ENCODE data around the gene OR51B6.
"Not testable (repeated sequence)": the region's sequence is repeated elsewhere in the genome, so short reads cannot be mapped to it uniquely, and the experiment has no call there.

Gene OR51B6, protein sequence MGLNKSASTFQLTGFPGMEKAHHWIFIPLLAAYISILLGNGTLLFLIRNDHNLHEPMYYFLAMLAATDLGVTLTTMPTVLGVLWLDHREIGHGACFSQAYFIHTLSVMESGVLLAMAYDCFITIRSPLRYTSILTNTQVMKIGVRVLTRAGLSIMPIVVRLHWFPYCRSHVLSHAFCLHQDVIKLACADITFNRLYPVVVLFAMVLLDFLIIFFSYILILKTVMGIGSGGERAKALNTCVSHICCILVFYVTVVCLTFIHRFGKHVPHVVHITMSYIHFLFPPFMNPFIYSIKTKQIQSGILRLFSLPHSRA

GRCh38 chr11:5351208-5351607, at the start of gene OR51B6:
TSS of gene OR51B6 (plus strand) at chr11:5351508. CDS start at chr11:5351508, 0 bp downstream.
- Histone ChIP-seq H2AFZ (ENCODE audit: low read length, unreplicated experiment) (no peak within 1 kb of the TSS), H3K36me3 (ENCODE audit: insufficient read depth, low read length) (no peaks in the 10 kb centered on the region), H3K4me3 (ENCODE audit: low read depth, low read length) (no peak within 1 kb of the TSS), H3K4me1 (ENCODE audit: control insufficient read depth, insufficient read depth, low read length, unreplicated experiment) (no peaks in the 10 kb centered on the region), H3K27me3 (ENCODE audit: insufficient read depth, low read length) (no peaks in the 10 kb centered on the region), H3K79me2 (ENCODE audit: control insufficient read depth, insufficient read depth, low read length, unreplicated experiment) (no peaks in the 10 kb centered on the region), H3K27ac (ENCODE audit: low read depth, low read length) (no peak within 1 kb of the TSS)

DNA sequence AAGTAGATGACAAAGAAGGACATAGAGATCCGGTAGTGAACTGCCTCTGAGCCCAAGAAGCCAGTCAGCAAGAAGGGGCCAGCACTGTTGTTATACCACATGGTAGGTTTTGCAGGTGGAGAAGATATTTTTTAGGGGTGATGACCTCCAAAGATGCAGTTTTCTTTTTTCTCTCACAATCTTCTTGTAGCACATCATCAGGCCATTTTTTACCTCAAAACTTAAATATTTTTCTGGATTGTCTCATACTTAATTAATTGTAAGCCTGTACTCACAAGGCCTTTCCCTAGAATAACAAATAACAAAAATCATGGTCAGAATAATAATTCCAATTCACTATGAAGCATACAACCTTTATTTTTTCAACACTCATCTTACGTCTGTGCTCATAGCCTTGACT, 49.5 kb upstream of the OR51B6 start, which contains the start of gene OR51B4:
Gene OR51B4 (minus strand): TSS at position 101 of the 400 bp plus-strand sequence. CDS start 0 bp downstream, at position 101.
- H2AFZ ChIP-seq (ENCODE audit: low read length, unreplicated experiment), result no peak within 1 kb of the TSS
- no peak within 1 kb of the TSS for H3K4me3 ChIP-seq (ENCODE audit: low read depth, low read length)
- no peaks in the 10 kb centered on the region for H3K27me3 ChIP-seq (ENCODE audit: insufficient read depth, low read length)
- no peaks in the 10 kb centered on the region for H3K79me2 ChIP-seq (ENCODE audit: control insufficient read depth, insufficient read depth, low read length, unreplicated experiment)
- peaks cover 5% of the 10 kb centered on the region for H3K4me1 ChIP-seq (ENCODE audit: control insufficient read depth, insufficient read depth, low read length, unreplicated experiment)
- no peaks in the 10 kb centered on the region for H3K36me3 ChIP-seq (ENCODE audit: insufficient read depth, low read length)
- no peak within 1 kb of the TSS for H3K27ac ChIP-seq (ENCODE audit: low read depth, low read length)

- Histone ChIP-seq H3K4me3 (ENCODE audit: low read depth, low read length) (no peak overlapping the region), H3K27me3 (ENCODE audit: insufficient read depth, low read length) (no peaks in the 10 kb centered on the region), H3K36me3 (ENCODE audit: insufficient read depth, low read length) (no peaks in the 10 kb centered on the region), H3K79me2 (ENCODE audit: control insufficient read depth, insufficient read depth, low read length, unreplicated experiment) (no peaks in the 10 kb centered on the region), H2AFZ (ENCODE audit: low read length, unreplicated experiment) (no peak overlapping the region), H3K27ac (ENCODE audit: low read depth, low read length) (no peak overlapping the region), H3K4me1 (ENCODE audit: control insufficient read depth, insufficient read depth, low read length, unreplicated experiment) (no peaks in the 10 kb centered on the region)
Observed at GRCh38 chr11:5303626-5304025, 47.7 kb upstream of the OR51B6 start.

- Histone ChIP-seq H3K27me3 (ENCODE audit: insufficient read depth, low read length) (no peaks in the 10 kb centered on the region), H3K4me3 (ENCODE audit: low read depth, low read length) (no peak overlapping the region), H2AFZ (ENCODE audit: low read length, unreplicated experiment) (no peak overlapping the region), H3K4me1 (ENCODE audit: control insufficient read depth, insufficient read depth, low read length, unreplicated experiment) (no peaks in the 10 kb centered on the region), H3K36me3 (ENCODE audit: insufficient read depth, low read length) (no peaks in the 10 kb centered on the region), H3K27ac (ENCODE audit: low read depth, low read length) (no peak overlapping the region), H3K79me2 (ENCODE audit: control insufficient read depth, insufficient read depth, low read length, unreplicated experiment) (no peaks in the 10 kb centered on the region)
Observed at GRCh38 chr11:5304046-5304445, 47.3 kb upstream of the OR51B6 start.

GRCh38 chr11:5307256-5308019, 43.9 kb upstream of the OR51B6 start:
- Histone ChIP-seq H3K4me3 (ENCODE audit: low read depth, low read length) (no peak overlapping the region), H3K27me3 (ENCODE audit: insufficient read depth, low read length) (no peaks in the 10 kb centered on the region), H3K36me3 (ENCODE audit: insufficient read depth, low read length) (no peaks in the 10 kb centered on the region), H3K4me1 (ENCODE audit: control insufficient read depth, insufficient read depth, low read length, unreplicated experiment) (no peaks in the 10 kb centered on the region), H2AFZ (ENCODE audit: low read length, unreplicated experiment) (no peak overlapping the region), H3K79me2 (ENCODE audit: control insufficient read depth, insufficient read depth, low read length, unreplicated experiment) (no peaks in the 10 kb centered on the region), H3K27ac (ENCODE audit: low read depth, low read length) (no peak overlapping the region)

GRCh38 chr11:5310423-5310822, 40.9 kb upstream of the OR51B6 start:
- H2AFZ ChIP-seq (ENCODE audit: low read length, unreplicated experiment), result no peak overlapping the region
- no peaks in the 10 kb centered on the region for H3K4me1 ChIP-seq (ENCODE audit: control insufficient read depth, insufficient read depth, low read length, unreplicated experiment)
- no peaks in the 10 kb centered on the region for H3K36me3 ChIP-seq (ENCODE audit: insufficient read depth, low read length)
- H3K4me3 ChIP-seq (ENCODE audit: low read depth, low read length), result no peak overlapping the region
- H3K27ac ChIP-seq (ENCODE audit: low read depth, low read length), result no peak overlapping the region
- H3K27me3 ChIP-seq (ENCODE audit: insufficient read depth, low read length), result no peaks in the 10 kb centered on the region
- H3K79me2 ChIP-seq (ENCODE audit: control insufficient read depth, insufficient read depth, low read length, unreplicated experiment), result no peaks in the 10 kb centered on the region

DNA sequence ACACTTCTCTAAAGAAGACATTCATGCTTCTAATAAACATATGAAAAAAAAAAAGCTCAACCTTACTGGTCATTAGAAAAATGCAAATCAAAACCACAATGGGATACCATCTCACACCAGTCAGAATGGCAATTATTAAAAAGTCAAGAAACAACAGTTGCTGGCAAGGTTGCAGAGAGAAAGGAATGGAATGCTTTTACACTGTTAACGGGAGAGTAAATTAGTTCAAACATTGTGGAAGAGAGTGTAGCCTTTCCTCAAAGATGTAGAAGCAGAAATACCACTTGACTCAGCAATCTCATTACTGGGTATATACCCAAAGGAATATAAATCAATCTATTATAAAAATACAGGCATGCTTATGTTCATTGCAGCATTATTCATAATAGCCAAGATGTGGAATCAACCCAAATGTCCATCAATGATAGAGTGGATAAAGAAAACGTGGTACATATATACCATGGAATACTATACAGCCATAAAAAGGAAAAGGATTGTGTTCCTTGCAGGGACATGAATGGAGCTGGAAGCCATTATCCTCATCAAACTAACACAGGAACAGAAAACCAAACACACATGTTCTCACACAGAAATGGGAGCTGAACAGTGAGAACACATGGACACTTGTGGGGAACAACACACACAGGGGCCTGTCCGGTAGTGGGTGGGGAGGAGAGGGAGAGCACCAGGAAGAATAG, 37.8 kb upstream of the OR51B6 start:
- H3K27me3 ChIP-seq (ENCODE audit: insufficient read depth, low read length); H3K79me2 ChIP-seq (ENCODE audit: control insufficient read depth, insufficient read depth, low read length, unreplicated experiment); H3K4me1 ChIP-seq (ENCODE audit: control insufficient read depth, insufficient read depth, low read length, unreplicated experiment); H3K27ac ChIP-seq (ENCODE audit: low read depth, low read length); H3K4me3 ChIP-seq (ENCODE audit: low read depth, low read length); H3K36me3 ChIP-seq (ENCODE audit: insufficient read depth, low read length); H2AFZ ChIP-seq (ENCODE audit: low read length, unreplicated experiment): not testable (repeated sequence)

DNA sequence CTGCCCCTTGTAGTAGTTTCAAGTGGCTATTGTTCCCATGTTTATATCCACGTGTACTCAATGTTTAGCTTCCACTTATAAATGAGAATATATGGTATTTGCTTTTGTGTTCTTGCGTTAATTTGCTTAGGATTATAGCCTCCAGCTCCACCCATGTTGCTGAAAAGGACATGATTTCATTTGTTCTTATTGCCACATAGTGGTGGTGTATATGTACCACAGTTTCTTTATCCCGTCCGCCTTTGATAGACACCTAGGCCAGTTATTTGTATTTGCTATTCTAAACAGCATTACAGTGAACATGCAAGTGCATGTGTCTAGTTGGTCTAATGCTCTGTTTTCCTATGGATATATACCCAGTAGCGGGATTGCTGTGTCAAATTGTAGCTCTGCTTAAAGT, 34.0 kb upstream of the OR51B6 start:
- no peak overlapping the region for H3K4me3 ChIP-seq (ENCODE audit: low read depth, low read length)
- H3K27me3 ChIP-seq (ENCODE audit: insufficient read depth, low read length), result no peaks in the 10 kb centered on the region
- H3K4me1 ChIP-seq (ENCODE audit: control insufficient read depth, insufficient read depth, low read length, unreplicated experiment), result no peaks in the 10 kb centered on the region
- H2AFZ ChIP-seq (ENCODE audit: low read length, unreplicated experiment), result no peak overlapping the region
- H3K79me2 ChIP-seq (ENCODE audit: control insufficient read depth, insufficient read depth, low read length, unreplicated experiment), result no peaks in the 10 kb centered on the region
- H3K27ac ChIP-seq (ENCODE audit: low read depth, low read length), result no peak overlapping the region
- H3K36me3 ChIP-seq (ENCODE audit: insufficient read depth, low read length), result no peaks in the 10 kb centered on the region

- Histone ChIP-seq H3K4me1 (ENCODE audit: control insufficient read depth, insufficient read depth, low read length, unreplicated experiment) (no peaks in the 10 kb centered on the region), H3K4me3 (ENCODE audit: low read depth, low read length) (no peak within 1 kb of the TSS), H3K79me2 (ENCODE audit: control insufficient read depth, insufficient read depth, low read length, unreplicated experiment) (no peaks in the 10 kb centered on the region), H3K27ac (ENCODE audit: low read depth, low read length) (no peak within 1 kb of the TSS), H3K36me3 (ENCODE audit: insufficient read depth, low read length) (no peaks in the 10 kb centered on the region), H2AFZ (ENCODE audit: low read length, unreplicated experiment) (no peak within 1 kb of the TSS), H3K27me3 (ENCODE audit: insufficient read depth, low read length) (no peaks in the 10 kb centered on the region)
Observed at GRCh38 chr11:5324197-5324596, 27.1 kb upstream of the OR51B6 start, which contains the start of gene OR51B2. TSS of gene OR51B2 (minus strand) at chr11:5324297. CDS start at chr11:5324297, 0 bp downstream.

DNA sequence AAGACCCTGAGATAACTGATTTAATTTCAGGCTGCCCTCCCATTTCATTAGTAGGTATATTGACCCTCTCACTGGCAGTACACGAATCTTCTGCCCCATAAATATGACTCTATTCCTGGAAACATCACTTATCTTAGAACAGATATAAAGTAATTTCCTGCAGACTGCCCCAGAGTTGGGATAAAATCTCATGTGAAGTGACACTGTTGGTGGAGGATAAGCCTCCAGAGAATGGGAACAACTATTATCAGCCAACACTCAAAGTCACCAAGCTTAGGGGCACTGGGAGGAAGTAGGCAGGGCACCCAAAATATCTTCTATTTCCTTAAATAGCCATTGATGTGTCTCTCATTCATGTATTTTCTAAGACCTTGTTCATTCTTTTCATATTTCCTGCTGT, 16.1 kb upstream of the OR51B6 start:
- no peak overlapping the region for H2AFZ ChIP-seq (ENCODE audit: low read length, unreplicated experiment)
- no peak overlapping the region for H3K27ac ChIP-seq (ENCODE audit: low read depth, low read length)
- H3K27me3 ChIP-seq (ENCODE audit: insufficient read depth, low read length), result no peaks in the 10 kb centered on the region
- no peak overlapping the region for H3K4me3 ChIP-seq (ENCODE audit: low read depth, low read length)
- H3K4me1 ChIP-seq (ENCODE audit: control insufficient read depth, insufficient read depth, low read length, unreplicated experiment), result no peaks in the 10 kb centered on the region
- H3K36me3 ChIP-seq (ENCODE audit: insufficient read depth, low read length), result no peaks in the 10 kb centered on the region
- no peaks in the 10 kb centered on the region for H3K79me2 ChIP-seq (ENCODE audit: control insufficient read depth, insufficient read depth, low read length, unreplicated experiment)

Measured in ACC112 (cell line).